GM23338 (cell line): Measurements from ENCODE around the gene TRAPPC3L. TPM values are rescaled to one million over a fixed set of nuclear protein-coding genes. Genes with fewer than 3 reads are reported as not detected.

ENCODE experiments used
- EZH2 ChIP-seq: fragments of 200-600 bp; sonication (generic); IDR thresholded peaks from one replicate; pipeline ENCODE4 v1.8.0; 2017; ENCODE audit warnings: antibody characterized with exemption, mild to moderate bottlenecking, low read depth; ENCODE audit not compliant: unreplicated experiment
- EZH2phosphoT487 ChIP-seq: fragments of 200-600 bp; sonication (generic); IDR thresholded peaks from one replicate; pipeline ENCODE4 v1.8.1; 2018; ENCODE audit warnings: antibody characterized with exemption; ENCODE audit not compliant: unreplicated experiment
- STAT1 ChIP-seq: IDR thresholded peaks from one replicate; pipeline ENCODE4 v1.6.1; 2016; ENCODE audit warnings: antibody characterized with exemption; ENCODE audit not compliant: unreplicated experiment
- polyA plus RNA-seq: library from polyadenylated mRNA; unstranded; fragments of >200 nt; fragmentation: Nextera tagmentation; extraction: Ambion mirVana; gene quantifications from 2 replicates; pipeline ENCODE4 v1.2.1, GENCODE V29; 2016
- total RNA-seq: library from RNA; depleted of rRNA; stranded (reverse); fragments of >200 nt; shearing (Covaris generic); gene quantifications from 2 replicates; pipeline ENCODE4 v1.2.3, GENCODE V29; 2014
- TF ChIP-seq, protein P1 (sequence below): fragments of 250-450 bp; sonication (Bioruptor Pico); IDR thresholded peaks from 2 replicates; pipeline ENCODE4 v1.5.0; 2020; ENCODE audit warnings: mild to moderate bottlenecking, moderate library complexity
- TF ChIP-seq, protein P2 (sequence below): IDR thresholded peaks from one replicate; pipeline ENCODE4 v1.6.1; 2018; ENCODE audit warnings: antibody characterized with exemption; ENCODE audit not compliant: unreplicated experiment
- TF ChIP-seq, protein P3 (sequence below), 2 experiments: fragments of 200-600 bp in 1 of 2; sonication (generic) in 1 of 2; conservative IDR thresholded peaks; 2 replicates each; pipeline versions ENCODE4 v1.5.1 to v1.6.1; 2016 to 2017; ENCODE audit warnings: antibody characterized with exemption in 2 of 2, low read depth in 2 of 2, mild to moderate bottlenecking in 2 of 2, moderate library complexity in 1 of 2

TRAPPC3L gene
- total and polyA plus RNA-seq, 2 experiments from 2014 or later = not detected

DNA sequence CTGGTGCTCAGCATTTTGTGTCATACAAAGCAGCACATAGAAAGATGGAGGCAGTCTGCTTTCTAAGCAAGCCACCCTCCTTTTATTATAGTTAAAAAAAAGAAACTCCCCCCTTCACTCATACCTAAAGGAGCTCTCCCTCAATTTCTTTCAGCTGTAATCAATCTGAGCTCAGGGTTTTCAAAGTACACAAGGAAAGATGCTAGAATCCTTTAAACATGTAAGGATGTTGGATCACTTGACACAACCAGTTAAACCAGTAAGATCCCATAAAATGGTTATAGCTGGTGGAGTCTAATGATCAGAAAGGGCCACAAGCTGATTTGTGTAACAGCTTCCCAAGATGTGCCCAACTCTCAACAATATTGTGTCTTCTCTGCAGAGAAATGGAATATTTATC, 8.0 kb upstream of the TRAPPC3L start, which contains the start of gene CALHM4 (continued):
- TF ChIP-seq, protein P1, sequence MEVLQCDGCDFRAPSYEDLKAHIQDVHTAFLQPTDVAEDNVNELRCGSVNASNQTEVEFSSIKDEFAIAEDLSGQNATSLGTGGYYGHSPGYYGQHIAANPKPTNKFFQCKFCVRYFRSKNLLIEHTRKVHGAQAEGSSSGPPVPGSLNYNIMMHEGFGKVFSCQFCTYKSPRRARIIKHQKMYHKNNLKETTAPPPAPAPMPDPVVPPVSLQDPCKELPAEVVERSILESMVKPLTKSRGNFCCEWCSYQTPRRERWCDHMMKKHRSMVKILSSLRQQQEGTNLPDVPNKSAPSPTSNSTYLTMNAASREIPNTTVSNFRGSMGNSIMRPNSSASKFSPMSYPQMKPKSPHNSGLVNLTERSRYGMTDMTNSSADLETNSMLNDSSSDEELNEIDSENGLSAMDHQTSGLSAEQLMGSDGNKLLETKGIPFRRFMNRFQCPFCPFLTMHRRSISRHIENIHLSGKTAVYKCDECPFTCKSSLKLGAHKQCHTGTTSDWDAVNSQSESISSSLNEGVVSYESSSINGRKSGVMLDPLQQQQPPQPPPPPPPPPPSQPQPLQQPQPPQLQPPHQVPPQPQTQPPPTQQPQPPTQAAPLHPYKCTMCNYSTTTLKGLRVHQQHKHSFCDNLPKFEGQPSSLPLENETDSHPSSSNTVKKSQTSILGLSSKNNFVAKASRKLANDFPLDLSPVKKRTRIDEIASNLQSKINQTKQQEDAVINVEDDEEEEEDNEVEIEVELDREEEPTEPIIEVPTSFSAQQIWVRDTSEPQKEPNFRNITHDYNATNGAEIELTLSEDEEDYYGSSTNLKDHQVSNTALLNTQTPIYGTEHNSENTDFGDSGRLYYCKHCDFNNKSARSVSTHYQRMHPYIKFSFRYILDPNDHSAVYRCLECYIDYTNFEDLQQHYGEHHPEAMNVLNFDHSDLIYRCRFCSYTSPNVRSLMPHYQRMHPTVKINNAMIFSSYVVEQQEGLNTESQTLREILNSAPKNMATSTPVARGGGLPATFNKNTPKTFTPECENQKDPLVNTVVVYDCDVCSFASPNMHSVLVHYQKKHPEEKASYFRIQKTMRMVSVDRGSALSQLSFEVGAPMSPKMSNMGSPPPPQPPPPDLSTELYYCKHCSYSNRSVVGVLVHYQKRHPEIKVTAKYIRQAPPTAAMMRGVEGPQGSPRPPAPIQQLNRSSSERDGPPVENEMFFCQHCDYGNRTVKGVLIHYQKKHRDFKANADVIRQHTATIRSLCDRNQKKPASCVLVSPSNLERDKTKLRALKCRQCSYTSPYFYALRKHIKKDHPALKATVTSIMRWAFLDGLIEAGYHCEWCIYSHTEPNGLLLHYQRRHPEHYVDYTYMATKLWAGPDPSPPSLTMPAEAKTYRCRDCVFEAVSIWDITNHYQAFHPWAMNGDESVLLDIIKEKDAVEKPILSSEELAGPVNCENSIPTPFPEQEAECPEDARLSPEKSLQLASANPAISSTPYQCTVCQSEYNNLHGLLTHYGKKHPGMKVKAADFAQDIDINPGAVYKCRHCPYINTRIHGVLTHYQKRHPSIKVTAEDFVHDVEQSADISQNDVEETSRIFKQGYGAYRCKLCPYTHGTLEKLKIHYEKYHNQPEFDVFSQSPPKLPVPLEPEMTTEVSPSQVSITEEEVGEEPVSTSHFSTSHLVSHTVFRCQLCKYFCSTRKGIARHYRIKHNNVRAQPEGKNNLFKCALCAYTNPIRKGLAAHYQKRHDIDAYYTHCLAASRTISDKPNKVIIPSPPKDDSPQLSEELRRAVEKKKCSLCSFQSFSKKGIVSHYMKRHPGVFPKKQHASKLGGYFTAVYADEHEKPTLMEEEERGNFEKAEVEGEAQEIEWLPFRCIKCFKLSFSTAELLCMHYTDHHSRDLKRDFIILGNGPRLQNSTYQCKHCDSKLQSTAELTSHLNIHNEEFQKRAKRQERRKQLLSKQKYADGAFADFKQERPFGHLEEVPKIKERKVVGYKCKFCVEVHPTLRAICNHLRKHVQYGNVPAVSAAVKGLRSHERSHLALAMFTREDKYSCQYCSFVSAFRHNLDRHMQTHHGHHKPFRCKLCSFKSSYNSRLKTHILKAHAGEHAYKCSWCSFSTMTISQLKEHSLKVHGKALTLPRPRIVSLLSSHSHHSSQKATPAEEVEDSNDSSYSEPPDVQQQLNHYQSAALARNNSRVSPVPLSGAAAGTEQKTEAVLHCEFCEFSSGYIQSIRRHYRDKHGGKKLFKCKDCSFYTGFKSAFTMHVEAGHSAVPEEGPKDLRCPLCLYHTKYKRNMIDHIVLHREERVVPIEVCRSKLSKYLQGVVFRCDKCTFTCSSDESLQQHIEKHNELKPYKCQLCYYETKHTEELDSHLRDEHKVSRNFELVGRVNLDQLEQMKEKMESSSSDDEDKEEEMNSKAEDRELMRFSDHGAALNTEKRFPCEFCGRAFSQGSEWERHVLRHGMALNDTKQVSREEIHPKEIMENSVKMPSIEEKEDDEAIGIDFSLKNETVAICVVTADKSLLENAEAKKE (CRISPR knock-in tag) = no peak
- TF ChIP-seq STAT1 (no peak), EZH2phosphoT487 (no peak), EZH2 (no peak)
- TF ChIP-seq, protein P2, sequence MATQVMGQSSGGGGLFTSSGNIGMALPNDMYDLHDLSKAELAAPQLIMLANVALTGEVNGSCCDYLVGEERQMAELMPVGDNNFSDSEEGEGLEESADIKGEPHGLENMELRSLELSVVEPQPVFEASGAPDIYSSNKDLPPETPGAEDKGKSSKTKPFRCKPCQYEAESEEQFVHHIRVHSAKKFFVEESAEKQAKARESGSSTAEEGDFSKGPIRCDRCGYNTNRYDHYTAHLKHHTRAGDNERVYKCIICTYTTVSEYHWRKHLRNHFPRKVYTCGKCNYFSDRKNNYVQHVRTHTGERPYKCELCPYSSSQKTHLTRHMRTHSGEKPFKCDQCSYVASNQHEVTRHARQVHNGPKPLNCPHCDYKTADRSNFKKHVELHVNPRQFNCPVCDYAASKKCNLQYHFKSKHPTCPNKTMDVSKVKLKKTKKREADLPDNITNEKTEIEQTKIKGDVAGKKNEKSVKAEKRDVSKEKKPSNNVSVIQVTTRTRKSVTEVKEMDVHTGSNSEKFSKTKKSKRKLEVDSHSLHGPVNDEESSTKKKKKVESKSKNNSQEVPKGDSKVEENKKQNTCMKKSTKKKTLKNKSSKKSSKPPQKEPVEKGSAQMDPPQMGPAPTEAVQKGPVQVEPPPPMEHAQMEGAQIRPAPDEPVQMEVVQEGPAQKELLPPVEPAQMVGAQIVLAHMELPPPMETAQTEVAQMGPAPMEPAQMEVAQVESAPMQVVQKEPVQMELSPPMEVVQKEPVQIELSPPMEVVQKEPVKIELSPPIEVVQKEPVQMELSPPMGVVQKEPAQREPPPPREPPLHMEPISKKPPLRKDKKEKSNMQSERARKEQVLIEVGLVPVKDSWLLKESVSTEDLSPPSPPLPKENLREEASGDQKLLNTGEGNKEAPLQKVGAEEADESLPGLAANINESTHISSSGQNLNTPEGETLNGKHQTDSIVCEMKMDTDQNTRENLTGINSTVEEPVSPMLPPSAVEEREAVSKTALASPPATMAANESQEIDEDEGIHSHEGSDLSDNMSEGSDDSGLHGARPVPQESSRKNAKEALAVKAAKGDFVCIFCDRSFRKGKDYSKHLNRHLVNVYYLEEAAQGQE = no peak
- TF ChIP-seq, protein P3, sequence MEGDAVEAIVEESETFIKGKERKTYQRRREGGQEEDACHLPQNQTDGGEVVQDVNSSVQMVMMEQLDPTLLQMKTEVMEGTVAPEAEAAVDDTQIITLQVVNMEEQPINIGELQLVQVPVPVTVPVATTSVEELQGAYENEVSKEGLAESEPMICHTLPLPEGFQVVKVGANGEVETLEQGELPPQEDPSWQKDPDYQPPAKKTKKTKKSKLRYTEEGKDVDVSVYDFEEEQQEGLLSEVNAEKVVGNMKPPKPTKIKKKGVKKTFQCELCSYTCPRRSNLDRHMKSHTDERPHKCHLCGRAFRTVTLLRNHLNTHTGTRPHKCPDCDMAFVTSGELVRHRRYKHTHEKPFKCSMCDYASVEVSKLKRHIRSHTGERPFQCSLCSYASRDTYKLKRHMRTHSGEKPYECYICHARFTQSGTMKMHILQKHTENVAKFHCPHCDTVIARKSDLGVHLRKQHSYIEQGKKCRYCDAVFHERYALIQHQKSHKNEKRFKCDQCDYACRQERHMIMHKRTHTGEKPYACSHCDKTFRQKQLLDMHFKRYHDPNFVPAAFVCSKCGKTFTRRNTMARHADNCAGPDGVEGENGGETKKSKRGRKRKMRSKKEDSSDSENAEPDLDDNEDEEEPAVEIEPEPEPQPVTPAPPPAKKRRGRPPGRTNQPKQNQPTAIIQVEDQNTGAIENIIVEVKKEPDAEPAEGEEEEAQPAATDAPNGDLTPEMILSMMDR (conservative IDR thresholded peaks at IDR 0.05; ENCODE audit: low read depth in 2 of 2) = no peak
